ENCODE data around the gene LFNG.
"Not testable (repeated sequence)": the region's sequence is repeated elsewhere in the genome, so short reads cannot be mapped to it uniquely, and the experiment has no call there.

Gene LFNG

DNA sequence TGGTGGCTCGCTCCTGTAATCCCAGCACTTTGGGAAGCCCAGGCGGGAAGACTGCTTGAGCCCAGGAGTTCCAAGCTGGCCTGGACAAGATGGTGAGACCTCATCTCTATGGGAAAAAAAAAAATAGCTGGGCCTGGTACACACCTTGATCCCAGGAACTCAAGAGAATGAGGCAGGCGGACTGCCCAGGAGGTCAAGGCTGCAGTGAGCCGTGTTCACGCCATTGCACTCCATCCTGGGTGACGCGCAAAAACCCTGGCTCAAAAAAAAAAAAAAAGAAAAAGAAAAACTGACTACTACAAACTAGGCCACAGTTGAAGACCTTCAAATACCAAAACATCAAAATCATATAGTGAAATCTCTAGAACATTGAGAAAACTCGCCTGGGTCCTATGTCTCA lies 31.8 kb downstream of the LFNG start:
- no peak for DNase-seq

DNA sequence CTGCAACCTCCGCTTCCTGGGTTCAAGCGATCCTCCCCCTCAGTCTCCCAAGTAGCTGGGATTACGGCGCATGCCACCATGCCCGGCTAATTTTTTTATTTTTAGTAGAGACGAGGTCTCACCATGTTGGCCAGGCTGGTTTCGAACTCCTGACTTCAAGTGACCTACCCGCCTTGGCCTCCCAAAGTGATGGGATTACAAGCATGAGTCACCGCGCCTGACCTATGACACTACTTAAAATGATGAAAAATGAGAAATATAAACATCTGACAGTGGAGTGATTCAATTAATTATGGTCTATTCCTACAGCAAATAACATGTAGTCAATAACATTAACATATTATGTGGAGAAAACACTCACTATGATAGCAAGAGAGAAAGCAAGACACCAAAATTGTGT lies 33.5 kb downstream of the LFNG start:
- no peak for DNase-seq

- DNase-seq: no peak
Observed at GRCh38 chr7:2553831-2554581, 34.4 kb downstream of the LFNG start.

GRCh38 chr7:2554661-2555111 lies 35.1 kb downstream of the LFNG start:
- no peak for DNase-seq

- DNase-seq: peak; percentile 94
Observed at GRCh38 chr7:2555121-2556052, 35.8 kb downstream of the LFNG start, which contains the start of gene BRAT1. TSS of gene BRAT1 (minus strand) at chr7:2555524. CDS start at chr7:2554431, 1,093 bp downstream.

GRCh38 chr7:2558629-2559282 lies 39.2 kb downstream of the LFNG start, which contains the start of gene IQCE:
TSS of gene IQCE (plus strand) at chr7:2558979. CDS start at chr7:2559182, 203 bp downstream.
- peak; percentile 91 for DNase-seq

- no peak for DNase-seq
Observed at GRCh38 chr7:2559283-2559950, 39.8 kb downstream of the LFNG start.

DNA sequence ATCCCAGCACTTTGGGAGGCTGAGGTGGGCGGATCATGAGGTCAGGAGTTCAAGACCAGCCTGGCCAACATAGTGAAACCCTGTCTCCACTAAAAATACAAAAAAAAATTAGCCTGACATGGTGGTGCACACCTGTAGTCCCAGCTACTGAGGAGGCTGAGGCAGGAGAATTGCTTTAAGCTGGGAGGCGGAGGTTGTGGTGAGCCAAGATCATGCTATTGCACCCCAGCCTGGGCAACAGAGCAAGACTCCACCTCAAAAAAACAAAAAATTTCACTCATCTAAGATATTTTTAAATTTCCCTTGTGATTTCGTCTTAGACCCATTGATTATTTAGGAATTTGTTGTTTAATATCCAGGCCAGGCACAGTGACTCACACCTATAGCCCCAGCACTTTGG lies 44.4 kb downstream of the LFNG start:
- not testable (repeated sequence) for DNase-seq

DNA sequence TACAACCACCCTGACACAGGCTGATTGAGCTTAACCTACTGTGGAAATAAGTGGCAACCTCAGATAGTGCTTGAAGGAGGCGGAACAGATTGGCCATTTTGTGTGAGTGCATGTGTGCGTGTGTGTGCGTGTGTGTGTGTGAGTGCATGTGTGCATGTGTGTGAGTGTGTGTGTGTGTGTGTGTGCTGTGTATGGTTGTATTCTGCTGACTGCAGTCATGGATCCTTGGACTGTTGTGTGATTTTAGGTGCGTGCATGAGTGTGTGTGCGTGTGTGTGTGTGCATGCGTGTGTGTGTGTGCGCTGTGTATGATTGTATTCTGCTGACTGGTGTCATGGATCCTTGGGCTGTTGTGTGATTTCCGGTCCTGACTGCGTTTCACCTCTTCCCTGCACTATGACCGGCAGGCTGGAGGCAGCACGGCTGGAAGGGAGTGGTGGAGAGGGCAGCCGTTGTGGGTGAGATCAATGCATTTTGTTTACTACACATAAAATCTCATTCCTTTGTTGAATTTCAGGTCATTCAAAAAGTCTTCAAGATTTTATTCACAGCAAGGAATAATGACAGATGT lies 45.5 kb downstream of the LFNG start:
- DNase-seq: no peak

GRCh38 chr7:2566348-2566889 lies 46.8 kb downstream of the LFNG start:
- no peak for DNase-seq

- peak; percentile 42 for DNase-seq
Observed at GRCh38 chr7:2566890-2567678, 47.5 kb downstream of the LFNG start.

DNA sequence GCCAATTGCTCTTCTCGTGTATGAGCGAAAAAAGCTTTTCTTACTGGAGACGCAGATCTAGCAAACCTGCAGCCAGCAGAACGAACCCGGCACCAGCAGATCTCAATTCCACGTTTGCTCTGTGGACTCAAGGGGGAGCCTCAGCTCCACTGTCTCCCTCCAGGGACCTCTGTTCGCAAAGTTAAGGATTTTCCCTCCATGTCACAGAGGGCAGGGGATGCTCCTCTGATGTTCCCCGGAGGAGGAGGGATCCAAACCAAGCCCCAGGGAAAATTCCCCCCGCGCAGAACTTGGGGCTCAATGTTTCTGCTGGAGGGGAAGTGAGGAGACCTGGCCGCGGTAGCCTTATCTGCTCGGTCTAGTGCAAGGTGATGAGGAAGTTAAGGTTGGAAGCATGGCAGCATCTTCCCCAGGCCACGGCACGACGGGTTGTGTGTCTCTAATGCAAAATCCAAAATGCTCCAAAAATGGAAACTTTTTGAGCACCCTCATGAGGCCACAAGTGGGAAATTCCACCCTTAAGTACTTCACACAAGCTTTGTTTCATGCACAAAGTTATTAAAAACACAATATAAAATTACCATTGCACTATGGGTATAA lies 48.2 kb downstream of the LFNG start:
- no peak for DNase-seq

DNA sequence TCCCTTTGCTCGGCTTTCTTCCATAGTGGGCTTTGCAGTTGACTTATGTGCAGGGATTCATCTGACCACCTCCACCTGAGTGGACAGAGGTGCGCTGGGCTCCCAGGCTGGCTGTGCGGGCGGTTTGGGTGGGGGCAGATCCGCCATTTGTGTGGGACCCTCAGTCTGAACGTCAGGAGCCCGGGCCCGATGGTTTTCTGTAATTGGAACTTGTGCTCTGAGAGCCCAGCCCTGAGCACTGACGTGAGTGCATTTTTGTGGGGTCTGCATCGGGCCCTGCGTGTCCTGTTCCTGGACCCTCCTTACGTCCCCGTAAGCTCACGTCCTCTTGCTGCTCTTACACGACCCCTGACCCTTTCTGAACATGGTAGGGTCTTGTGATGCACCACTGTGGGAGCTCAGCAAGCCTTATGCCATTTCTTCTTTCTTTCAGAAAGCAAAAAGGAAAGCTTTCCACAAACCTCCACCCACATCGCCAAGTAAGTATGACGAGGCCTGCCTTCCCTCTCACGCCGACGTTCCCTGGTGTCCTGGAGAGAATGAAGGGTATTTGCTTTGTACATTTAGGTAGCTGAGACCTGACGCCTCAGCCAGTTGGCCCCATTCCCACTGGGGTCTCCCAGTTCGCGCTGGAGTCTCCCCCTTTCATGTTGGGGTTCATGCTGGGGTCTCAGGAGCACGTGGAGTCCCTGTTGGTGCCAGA lies 49.1 kb downstream of the LFNG start:
- DNase-seq: no peak

- DNase-seq: no peak
Observed at GRCh38 chr7:2569421-2569820, 49.8 kb downstream of the LFNG start.

GRCh38 chr7:2570021-2570420 lies 50.4 kb downstream of the LFNG start:
- no peak for DNase-seq

GRCh38 chr7:2571409-2571808 lies 51.8 kb downstream of the LFNG start:
- DNase-seq: no peak

DNA sequence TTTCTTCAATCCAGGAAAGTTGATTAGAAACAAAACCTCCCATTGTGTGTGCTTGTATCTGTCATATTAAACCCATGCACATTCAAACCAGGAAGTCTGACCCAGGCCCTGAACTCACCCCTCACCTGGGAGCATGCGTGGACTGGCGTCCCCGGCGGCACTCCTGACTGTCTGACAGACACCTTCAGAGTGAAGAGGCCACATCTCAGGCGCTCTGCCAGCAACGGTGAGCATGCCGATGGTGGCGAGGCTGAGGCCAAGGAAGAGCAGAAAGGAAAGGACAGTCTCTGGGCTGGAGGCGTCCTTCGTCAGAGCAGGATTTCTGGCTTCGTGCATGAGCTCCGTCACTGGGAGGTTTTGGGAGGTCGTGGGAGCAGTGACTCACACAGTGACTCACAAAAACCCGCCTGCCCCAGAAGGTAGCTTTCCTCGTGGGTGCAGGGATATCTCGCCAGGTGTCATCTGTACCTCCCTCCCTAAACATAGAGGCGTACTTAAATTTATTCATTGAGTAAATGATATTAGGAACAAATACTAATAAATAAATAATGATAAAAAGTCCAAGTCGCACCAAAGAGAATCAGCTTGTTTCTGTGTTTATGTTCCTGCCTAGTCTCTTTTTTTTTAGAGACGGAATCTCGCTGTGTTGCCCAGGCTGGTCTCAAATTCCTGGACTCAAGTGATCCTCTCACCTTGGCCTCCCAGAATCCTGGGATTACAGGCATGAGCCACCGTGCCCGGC lies 52.7 kb downstream of the LFNG start:
- DNase-seq: no peak

DNA sequence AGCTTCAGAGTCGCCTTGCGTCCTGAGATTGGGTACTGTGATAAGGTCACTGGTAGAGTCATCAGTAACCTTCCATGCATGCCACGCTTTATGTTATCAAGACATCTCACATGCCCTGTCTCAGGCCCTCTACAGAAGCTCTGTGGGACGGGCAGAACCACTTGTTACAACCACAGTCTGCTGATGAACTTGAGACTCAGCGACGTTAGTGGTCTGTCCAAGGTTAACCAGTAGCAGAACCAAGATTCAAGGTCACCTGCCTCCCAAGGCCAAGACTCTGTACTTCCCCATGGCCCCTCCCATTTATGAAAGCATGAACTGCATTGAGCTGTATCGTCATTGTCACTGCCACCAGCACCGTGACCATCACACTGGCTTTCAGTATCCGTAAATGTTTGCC lies 54.2 kb downstream of the LFNG start:
- no peak for DNase-seq

DNA sequence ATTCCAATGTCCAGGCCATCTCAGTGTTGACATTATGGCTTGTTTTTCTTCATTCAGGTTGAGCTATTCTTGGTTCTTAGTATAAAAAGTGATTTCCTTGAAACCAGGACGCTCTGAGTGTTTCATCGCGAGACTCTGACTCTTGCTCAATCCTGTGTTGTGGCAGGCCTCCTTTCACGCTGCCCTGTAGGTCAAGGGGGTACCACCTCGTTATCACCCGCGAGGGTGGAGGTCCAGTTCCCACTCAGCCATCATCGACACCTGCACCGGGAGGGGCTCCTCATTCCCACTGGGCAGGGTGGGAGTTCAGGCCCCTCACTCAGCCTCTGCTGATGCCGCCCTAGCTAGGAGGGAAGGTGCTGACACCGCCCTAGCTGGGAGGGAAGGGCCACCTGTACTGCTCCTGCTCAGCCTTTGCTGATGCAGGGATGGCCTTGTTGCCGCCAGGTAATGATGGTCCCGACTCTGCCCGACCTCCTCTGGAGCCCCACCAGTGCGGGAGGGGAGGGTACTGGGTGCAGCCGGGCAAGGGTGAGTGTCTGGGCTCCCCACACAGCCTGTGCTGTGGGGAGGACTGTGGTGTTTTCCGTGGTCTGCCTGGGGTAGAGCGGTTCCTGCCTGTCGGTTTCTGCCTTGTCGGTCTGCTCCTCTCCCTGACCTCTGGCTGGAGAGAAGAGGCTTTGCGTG lies 55.6 kb downstream of the LFNG start:
- DNase-seq: no peak

Measured in CD4-positive, alpha-beta T cell treated with Interleukin-17A for 1 hour (primary cell).